ENCODE measurements around the gene GABPA.
"Not testable (repeated sequence)": the region's sequence is repeated elsewhere in the genome, so short reads cannot be mapped to it uniquely, and the experiment has no call there.

GABPA gene

GRCh38 chr21:25734904-25735645 is at the start of gene GABPA, which contains the start of gene ATP5PF:
TSS of gene GABPA (plus strand) at chr21:25734972. CDS start at chr21:25741599, 6,627 bp downstream.
TSS of gene ATP5PF (minus strand) at chr21:25734904. CDS start at chr21:25729794, 5,110 bp downstream.
- peak; percentile 95 for DNase-seq

GRCh38 chr21:25687787-25688186 is 47.0 kb upstream of the GABPA start:
- no peak for DNase-seq

GRCh38 chr21:25688275-25689155 is 46.3 kb upstream of the GABPA start:
- no peak for DNase-seq

- DNase-seq: peak; percentile 4
These were observed 45.5 kb upstream of the GABPA start for GRCh38 chr21:25689226-25689625.

GRCh38 chr21:25691976-25692375 is 42.8 kb upstream of the GABPA start:
- DNase-seq: no peak

- not testable (repeated sequence) for DNase-seq
These were observed 39.3 kb upstream of the GABPA start for GRCh38 chr21:25695461-25695860.

GRCh38 chr21:25700741-25701140 is 34.0 kb upstream of the GABPA start:
- DNase-seq: peak; percentile 6

GRCh38 chr21:25701529-25701928 is 33.2 kb upstream of the GABPA start:
- no peak for DNase-seq

GRCh38 chr21:25708467-25709065 is 26.2 kb upstream of the GABPA start:
- no peak for DNase-seq

GRCh38 chr21:25709684-25710265 is 25.0 kb upstream of the GABPA start:
- DNase-seq: no peak

GRCh38 chr21:25710550-25710949 is 24.2 kb upstream of the GABPA start:
- no peak for DNase-seq

GRCh38 chr21:25714066-25714465 is 20.7 kb upstream of the GABPA start:
- DNase-seq: not testable (repeated sequence)

- DNase-seq: peak; percentile 27
These were observed 17.2 kb upstream of the GABPA start for GRCh38 chr21:25717491-25718147.

- DNase-seq: no peak
These were observed 12.8 kb upstream of the GABPA start for GRCh38 chr21:25721987-25722386.

GRCh38 chr21:25722631-25723030 is 12.1 kb upstream of the GABPA start:
- no peak for DNase-seq

- no peak for DNase-seq
These were observed 2.5 kb upstream of the GABPA start for GRCh38 chr21:25732091-25732760.

GRCh38 chr21:25733859-25734653 is 716 bp upstream of the GABPA start:
- no peak for DNase-seq

GRCh38 chr21:25734654-25734903 is 193 bp upstream of the GABPA start:
- DNase-seq: no peak

GRCh38 chr21:25735646-25736597 is 1.1 kb downstream of the GABPA start:
- peak; percentile 67 for DNase-seq

- DNase-seq: no peak
These were observed 2.6 kb downstream of the GABPA start for GRCh38 chr21:25737421-25737820.

Data from NCI-H226 (cell line).